H4 (cell line): ENCODE data around the gene ACP1. TPM values are rescaled to one million over a fixed set of nuclear protein-coding genes. Genes with fewer than 3 reads are reported as not detected.

Experiments used
- DNase-seq: peaks from one replicate; pipeline ENCODE4 v3.0.0-alpha.2; 2015; ENCODE audit warnings: low spot score
- total RNA-seq: library from RNA; depleted of rRNA; stranded (reverse); fragments of >200 nt; shearing (Covaris generic); gene quantifications from 2 replicates; pipeline ENCODE4 v1.2.3, GENCODE V29; 2014; rRNA removed

ACP1 gene
- total RNA-seq: 88.4 and 95.8 TPM in 2 replicates

GRCh38 chr2:264493-265468, at the start of gene ACP1:
ACP1 (plus strand) TSS chr2:264947; CDS start chr2:264965, 18 bp downstream.
- DNase-seq: peak; percentile 88

- DNase-seq: no peak
Observed at GRCh38 chr2:216068-216467, 48.7 kb upstream of the ACP1 start.

- DNase-seq: no peak
Observed at GRCh38 chr2:223451-223850, 41.3 kb upstream of the ACP1 start.

- no peak for DNase-seq
Observed at GRCh38 chr2:223971-224760, 40.6 kb upstream of the ACP1 start.

- DNase-seq: no peak
Observed at GRCh38 chr2:228115-228514, 36.6 kb upstream of the ACP1 start.

- no peak for DNase-seq
Observed at GRCh38 chr2:228518-229278, 36.0 kb upstream of the ACP1 start.

GRCh38 chr2:231521-232185, 33.1 kb upstream of the ACP1 start:
- DNase-seq: no peak

GRCh38 chr2:233030-233429, 31.7 kb upstream of the ACP1 start:
- DNase-seq: no peak

- DNase-seq: no peak
Observed at GRCh38 chr2:234421-234820, 30.3 kb upstream of the ACP1 start.

GRCh38 chr2:236993-237539, 27.7 kb upstream of the ACP1 start:
- no peak for DNase-seq

- no peak for DNase-seq
Observed at GRCh38 chr2:237878-238277, 26.9 kb upstream of the ACP1 start.

GRCh38 chr2:238431-238830, 26.3 kb upstream of the ACP1 start:
- no peak for DNase-seq

GRCh38 chr2:238869-239268, 25.9 kb upstream of the ACP1 start:
- DNase-seq: no peak

- DNase-seq: no peak
Observed at GRCh38 chr2:244547-244946, 20.2 kb upstream of the ACP1 start.

- DNase-seq: peak; percentile 20
Observed at GRCh38 chr2:246489-247144, 18.1 kb upstream of the ACP1 start.

- DNase-seq: no peak
Observed at GRCh38 chr2:248724-249123, 16.0 kb upstream of the ACP1 start.

GRCh38 chr2:249538-250042, 15.2 kb upstream of the ACP1 start:
- DNase-seq: no peak

GRCh38 chr2:252001-252602, 12.6 kb upstream of the ACP1 start:
- no peak for DNase-seq

- DNase-seq: no peak
Observed at GRCh38 chr2:253202-253638, 11.5 kb upstream of the ACP1 start.

GRCh38 chr2:254241-254640, 10.5 kb upstream of the ACP1 start:
- no peak for DNase-seq
